GM12801 (cell line): ENCODE measurements around the gene SLC1A5.

ENCODE experiments used
- TF ChIP-seq, protein P1 (sequence below): IDR thresholded peaks from one replicate; pipeline ENCODE4 v1.5.1; 2011; ENCODE audit warnings: control low read depth; ENCODE audit not compliant: insufficient read length; ENCODE audit errors: extremely low read depth

Gene SLC1A5

DNA sequence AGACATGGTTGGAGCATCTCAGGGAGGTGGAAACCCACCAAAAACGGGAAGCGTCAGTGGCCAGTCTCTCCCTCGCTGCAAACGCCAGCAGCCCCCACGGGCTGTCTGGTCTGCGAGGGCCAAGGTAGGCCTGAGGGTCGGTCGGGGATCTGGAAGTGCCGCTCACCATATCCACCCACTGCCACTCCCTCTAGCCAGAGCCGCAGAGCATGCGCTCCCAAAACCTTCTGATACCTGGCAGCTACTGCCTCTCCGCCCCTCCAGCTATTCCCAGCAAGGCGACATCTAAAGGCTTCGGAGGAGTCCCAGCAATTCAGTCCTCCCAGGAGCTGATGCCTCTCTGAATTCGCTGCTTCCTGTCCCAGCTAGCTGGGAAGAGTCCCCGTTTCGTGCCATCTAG is 46.9 kb downstream of the SLC1A5 start:
- TF ChIP-seq, protein P1, sequence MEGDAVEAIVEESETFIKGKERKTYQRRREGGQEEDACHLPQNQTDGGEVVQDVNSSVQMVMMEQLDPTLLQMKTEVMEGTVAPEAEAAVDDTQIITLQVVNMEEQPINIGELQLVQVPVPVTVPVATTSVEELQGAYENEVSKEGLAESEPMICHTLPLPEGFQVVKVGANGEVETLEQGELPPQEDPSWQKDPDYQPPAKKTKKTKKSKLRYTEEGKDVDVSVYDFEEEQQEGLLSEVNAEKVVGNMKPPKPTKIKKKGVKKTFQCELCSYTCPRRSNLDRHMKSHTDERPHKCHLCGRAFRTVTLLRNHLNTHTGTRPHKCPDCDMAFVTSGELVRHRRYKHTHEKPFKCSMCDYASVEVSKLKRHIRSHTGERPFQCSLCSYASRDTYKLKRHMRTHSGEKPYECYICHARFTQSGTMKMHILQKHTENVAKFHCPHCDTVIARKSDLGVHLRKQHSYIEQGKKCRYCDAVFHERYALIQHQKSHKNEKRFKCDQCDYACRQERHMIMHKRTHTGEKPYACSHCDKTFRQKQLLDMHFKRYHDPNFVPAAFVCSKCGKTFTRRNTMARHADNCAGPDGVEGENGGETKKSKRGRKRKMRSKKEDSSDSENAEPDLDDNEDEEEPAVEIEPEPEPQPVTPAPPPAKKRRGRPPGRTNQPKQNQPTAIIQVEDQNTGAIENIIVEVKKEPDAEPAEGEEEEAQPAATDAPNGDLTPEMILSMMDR, result no peak

DNA sequence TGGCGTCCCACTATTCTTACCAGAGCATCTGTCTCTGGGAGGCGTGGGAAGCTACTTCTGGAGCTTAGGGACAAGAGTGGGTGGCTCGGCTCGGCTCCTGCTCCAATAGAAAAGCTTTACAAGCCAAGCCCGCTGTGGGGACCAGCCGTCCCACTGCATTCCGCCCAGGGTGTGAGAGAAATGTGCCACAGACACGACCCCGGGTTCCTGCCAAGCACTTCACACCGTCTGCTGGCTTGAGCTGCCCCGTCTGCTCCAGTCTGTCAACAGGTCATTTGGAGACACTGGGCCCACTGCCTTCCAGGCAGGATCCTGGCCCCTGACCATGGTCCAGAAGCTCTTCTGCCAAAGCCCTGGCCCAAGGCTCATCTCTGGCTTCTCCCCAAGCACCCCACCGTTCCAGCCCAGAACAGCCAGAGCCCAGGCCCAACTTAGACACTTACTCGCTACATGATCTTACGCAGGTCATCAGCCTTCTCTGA is 49.1 kb downstream of the SLC1A5 start:
- TF ChIP-seq, protein P1, result no peak

DNA sequence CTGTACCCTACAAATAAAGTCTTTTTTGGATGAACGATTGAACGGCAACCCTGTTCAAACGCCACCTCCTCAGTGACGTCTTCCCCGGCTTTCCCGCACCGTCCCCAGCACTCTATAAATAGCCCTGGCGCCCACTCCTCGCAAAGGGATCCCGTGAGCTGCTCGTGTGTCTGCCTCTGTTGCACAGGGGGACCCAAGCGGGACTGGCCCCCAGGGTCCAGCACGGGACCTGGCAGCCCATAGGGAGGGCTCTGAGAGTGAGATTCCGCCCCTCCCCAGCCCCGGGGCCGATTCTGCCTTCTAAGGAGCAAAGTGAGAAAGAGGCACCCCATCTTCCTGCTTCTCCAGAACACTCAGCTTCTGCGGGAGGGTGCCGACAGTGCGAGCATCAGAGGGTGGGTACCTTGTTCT is 50.6 kb downstream of the SLC1A5 start:
- TF ChIP-seq, protein P1, result no peak

DNA sequence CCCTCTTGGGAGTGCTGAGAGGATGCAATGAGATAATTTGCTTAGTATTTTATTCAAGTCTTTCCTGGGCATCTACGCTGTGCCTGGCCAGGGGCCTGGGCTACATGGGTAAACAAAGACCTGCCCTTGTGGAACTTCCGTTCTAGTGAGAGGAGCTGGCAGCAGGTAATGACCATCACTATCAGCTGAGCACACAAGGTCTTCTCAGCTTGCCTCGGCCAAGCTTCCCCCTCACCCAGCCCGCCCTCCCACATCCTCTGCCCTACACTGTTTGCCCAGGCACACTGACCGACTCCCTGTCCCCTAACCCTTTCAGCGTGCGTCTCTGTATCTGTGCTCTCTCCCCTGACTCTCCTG is 51.1 kb downstream of the SLC1A5 start:
- TF ChIP-seq, protein P1, result no peak

DNA sequence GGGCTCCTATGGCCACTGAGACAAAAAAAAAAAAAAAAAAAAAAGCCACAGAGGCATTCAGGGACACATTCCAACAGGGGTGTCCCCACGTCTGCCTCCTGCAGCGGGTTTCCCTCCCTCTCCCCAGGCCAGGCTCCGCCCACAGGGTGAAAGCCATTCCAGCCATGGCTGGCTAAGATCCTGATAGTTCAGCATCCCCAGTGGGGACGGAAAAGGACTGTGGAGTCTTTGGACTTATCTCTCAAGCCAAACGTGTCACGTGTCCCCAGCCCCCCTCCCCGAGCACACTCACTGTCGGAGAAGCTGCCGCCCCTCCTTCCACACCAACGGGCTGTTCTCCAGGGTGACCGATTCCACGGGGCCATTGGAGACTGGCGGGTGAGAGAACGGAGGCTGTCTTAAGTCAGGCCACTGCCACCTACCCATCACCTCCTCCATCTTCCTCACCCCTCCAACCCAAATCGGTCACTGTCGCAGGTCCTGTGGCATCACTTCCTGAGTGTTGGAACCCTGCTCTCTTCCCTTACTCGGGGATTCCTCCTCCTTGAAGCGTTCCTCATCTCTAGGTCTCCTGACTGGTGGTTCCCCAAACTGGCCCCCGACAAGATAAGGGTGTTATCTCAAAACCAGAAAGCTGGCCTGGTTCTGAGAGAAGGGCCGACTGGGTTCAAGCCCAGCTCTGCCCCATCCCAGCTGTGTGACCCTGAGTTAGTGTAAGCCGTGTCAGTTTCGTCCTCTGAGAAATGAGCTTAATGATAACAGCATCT is 51.7 kb downstream of the SLC1A5 start:
- TF ChIP-seq, protein P1, result no peak

DNA sequence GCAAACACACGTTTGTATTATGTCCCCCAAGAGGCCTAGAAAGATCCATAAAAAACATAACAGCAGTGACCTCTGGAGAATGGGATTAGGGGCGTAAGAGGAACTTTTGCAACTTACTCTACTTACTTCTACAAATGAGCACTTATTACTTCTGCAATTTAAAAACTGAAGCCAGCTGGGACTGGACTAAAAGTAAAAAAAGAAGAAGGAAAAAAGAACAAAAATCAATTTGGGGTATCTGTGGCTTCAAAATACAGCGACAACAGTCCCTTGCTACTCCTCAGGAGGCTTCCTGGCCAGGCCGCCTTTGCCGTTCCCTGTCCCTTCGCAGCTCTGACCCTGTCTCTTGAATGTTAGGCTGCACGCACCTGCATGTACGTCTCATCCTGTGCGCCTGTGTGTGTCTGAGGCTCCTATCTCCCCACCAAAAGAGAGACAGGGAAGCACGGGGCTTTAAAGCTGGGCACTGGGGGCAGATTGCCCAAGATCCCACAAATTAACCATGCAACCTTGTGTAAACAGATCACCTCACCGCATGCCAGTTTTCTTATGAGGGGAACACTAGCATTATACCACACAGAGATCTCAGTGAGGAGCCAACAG is 54.6 kb downstream of the SLC1A5 start:
- TF ChIP-seq, protein P1, result no peak

DNA sequence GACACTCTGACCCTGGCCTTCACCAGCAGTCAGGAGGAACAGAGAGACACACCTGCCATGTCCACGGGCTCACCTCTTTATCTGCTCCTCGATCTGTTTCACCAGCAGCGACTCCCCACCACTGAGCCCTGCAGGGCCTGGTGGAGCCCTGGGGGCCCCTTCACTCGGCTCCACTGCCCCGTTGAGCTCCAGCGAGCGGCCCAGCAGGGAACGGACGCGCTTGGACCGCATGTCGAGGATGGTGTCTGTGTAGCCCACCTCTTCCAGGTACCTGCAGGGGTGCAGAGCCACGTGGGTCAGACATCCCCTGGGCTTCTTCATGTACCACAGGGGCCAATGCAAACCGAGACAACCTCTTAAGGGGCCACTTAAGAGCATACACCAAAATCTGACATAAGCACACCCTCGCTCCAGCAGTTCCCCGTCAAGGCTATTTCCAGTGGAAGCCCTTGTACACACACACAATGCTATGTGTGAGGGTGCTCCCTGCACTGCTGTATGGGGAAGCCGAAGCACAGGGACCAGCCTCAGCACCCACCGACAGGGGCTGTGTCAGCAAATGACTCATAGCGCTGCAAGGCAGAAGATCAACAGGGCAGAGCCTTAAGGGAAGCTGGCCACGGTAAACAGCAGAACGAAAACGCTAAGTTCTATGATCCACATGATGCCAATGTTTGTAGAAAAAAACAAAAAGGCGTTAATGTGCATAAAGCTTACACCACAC is 55.3 kb downstream of the SLC1A5 start:
- TF ChIP-seq, protein P1, result no peak
